Lower leg skin (tissue), 4 donors: ENCODE data around the gene OGN. TPM values are rescaled to one million over a fixed set of nuclear protein-coding genes. Genes with fewer than 3 reads are reported as not detected.

Experiments
- DNase-seq, 2 donors: peaks; one replicate each; pipeline ENCODE4 v3.0.0-alpha.2; 2019; ENCODE audit warnings: low spot score in 2 of 2
- H3K4me3 ChIP-seq: fragments of 200-600 bp; sonication (generic); 2 replicates; pipeline ENCODE4 v1.5.1; 2017; ENCODE audit warnings: mild to moderate bottlenecking, low read depth; ENCODE audit not compliant: poor library complexity, severe bottlenecking
- POLR2A ChIP-seq, 2 donors: fragments of 450-650 bp; IDR thresholded peaks; one replicate each; pipeline ENCODE4 v1.6.1; 2016 to 2017; ENCODE audit warnings: antibody characterized with exemption in 2 of 2, mild to moderate bottlenecking in 1 of 2, moderate library complexity in 1 of 2
- WGBS, 2 donors: methylation state at CpG; one replicate each; pipeline ENCODE4 v1.1.5; 2018; 5-methylcytosine and 5-hydroxymethylcytosine counted together
- intact Hi-C: fragments of 100-400 bp; cut with DNase I; formaldehyde crosslinking; loops from one replicate; pipeline ENCODE4 v1.15.0; 2023; ENCODE audit warnings: low total_unique reads
- total RNA-seq, 4 donors: library from RNA; depleted of rRNA; stranded (reverse); fragments of >200 nt; gene quantifications; one replicate each; pipeline ENCODE4 v1.1.0, GENCODE V29; 2016
- TF ChIP-seq, protein P1 (sequence below), 3 donors: fragments of 450-650 bp; IDR thresholded peaks; one replicate each; pipeline ENCODE4 v1.5.1; 2016; ENCODE audit warnings: antibody characterized with exemption in 3 of 3, mild to moderate bottlenecking in 3 of 3, moderate library complexity in 2 of 3

The OGN gene
- total RNA-seq, 4 donors from 2014 or later = 0.27 to 1.8 (median 0.88) TPM

DNA sequence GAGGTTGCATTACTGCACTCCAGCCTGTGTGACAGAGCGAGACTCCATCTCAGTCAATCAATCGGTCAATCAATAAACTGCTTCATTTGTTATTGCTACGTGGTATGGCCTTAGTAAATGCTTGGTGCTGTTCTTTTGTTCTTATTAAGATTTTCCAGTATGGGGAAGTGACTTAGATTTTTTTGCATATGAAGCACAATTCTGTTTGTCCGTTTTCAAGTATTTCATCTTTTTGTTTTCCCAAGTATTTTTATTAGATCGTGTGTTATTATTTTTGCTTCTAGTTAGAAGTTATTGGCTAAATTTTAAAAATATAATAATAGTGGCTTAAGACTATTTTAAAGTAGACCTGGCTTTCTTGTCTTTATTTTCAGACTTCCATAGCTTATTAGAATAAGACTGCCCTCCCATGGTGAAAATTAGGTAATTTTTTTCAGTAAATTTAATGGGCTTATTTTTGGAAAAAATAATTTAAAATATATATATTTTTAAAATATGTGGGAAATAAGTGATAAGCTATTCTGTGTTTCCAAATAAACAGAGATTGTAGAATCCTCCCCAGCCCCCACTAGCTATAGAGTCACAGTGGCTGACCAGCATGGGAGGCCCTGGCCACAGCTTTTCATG lies 34.6 kb upstream of the OGN start:
- 72 to 79% methylated on average over 5 of the region's 5 CpGs for WGBS, 2 donors
- H3K4me3 ChIP-seq = no peak overlapping the region
- intact Hi-C loops = no loop called here
- no peak for DNase-seq
- no peak for TF ChIP-seq POLR2A (IDR thresholded peaks at IDR 0.05)
- TF ChIP-seq, protein P1, sequence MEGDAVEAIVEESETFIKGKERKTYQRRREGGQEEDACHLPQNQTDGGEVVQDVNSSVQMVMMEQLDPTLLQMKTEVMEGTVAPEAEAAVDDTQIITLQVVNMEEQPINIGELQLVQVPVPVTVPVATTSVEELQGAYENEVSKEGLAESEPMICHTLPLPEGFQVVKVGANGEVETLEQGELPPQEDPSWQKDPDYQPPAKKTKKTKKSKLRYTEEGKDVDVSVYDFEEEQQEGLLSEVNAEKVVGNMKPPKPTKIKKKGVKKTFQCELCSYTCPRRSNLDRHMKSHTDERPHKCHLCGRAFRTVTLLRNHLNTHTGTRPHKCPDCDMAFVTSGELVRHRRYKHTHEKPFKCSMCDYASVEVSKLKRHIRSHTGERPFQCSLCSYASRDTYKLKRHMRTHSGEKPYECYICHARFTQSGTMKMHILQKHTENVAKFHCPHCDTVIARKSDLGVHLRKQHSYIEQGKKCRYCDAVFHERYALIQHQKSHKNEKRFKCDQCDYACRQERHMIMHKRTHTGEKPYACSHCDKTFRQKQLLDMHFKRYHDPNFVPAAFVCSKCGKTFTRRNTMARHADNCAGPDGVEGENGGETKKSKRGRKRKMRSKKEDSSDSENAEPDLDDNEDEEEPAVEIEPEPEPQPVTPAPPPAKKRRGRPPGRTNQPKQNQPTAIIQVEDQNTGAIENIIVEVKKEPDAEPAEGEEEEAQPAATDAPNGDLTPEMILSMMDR (IDR thresholded peaks at IDR 0.05) = no peak

DNA sequence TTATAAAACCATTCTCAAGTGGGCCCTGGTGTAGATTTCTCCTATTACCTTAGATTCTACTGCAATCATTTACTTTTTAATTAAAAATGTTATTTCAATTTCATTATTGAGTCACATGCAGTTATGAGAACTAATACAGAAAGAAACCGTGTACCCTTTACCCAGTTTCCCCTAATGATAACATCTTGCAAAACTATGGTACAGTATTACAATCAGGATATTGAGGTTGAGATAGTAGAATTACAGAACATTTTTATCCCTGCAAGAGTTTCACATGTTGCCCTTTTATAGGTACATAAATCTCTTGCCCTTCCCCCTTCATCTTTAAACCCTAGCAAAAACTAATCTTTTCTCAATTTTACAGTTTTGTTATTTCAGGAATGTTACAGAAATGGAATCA lies 30.9 kb upstream of the OGN start:
- intact Hi-C loops = no loop called here
- H3K4me3 ChIP-seq = no peak overlapping the region
- DNase-seq = no peak
- WGBS, 2 donors = 85 to 92% methylated on average over 1 of the region's 1 CpG
- TF ChIP-seq POLR2A (IDR thresholded peaks at IDR 0.05) = no peak
- TF ChIP-seq, protein P1 (IDR thresholded peaks at IDR 0.05) = no peak

DNA sequence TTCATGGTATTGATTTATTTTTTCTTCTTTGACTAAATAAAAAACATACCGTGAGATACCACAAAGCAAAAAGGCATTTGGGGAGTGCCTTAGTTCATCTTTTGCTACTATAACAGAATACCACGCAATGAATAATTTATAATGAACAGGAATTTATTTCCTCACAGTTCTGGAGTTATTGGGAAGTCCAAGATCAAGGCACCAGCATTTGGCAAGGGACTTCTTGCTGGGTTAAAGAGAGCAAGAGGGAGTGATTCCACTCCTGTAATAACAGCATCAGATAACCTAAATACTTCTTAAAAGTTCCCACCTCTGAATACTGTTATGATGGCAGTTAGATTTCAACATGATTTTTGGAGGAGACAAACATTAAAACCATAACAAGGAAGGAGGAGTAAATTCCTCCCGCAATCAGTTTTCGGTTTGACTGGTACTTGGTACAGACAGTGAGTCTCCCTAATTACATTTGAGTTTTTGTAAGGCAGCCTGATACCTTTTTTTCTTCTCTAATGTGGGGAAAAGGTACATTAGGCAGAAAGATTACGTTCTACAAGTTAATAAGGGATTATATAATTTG lies 28.7 kb upstream of the OGN start:
- TF ChIP-seq, protein P1 (IDR thresholded peaks at IDR 0.05) = no peak
- no peak for TF ChIP-seq POLR2A (IDR thresholded peaks at IDR 0.05)
- intact Hi-C loops = no loop called here
- WGBS, 2 donors = 65 to 75% methylated on average over 5 of the region's 5 CpGs
- no peak for DNase-seq
- no peak overlapping the region for H3K4me3 ChIP-seq

DNA sequence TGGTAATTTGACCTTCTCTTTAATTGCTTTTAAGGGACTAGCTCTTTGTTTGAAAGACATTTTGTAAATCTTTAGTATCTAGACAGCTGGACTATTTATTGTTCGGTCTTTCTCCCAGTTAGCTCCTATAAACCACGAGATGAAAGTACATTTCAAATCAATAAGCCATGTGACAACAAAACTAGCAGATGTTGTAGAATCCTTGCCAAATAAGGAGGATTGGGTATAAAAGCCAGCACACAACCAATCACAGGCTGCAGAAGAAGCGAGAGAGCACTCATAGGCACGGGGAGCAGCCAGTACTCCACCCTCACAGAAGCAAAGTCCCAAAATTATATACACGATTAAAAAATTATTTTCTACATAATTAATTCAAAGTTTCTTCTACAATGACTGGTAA lies 28.0 kb upstream of the OGN start:
- no peak for DNase-seq
- 64% methylated on average over 5 of the region's 5 CpGs for WGBS, 2 donors
- H3K4me3 ChIP-seq = no peak overlapping the region
- intact Hi-C loops = no loop called here
- TF ChIP-seq POLR2A (IDR thresholded peaks at IDR 0.05) = no peak
- TF ChIP-seq, protein P1 (IDR thresholded peaks at IDR 0.05) = no peak

DNA sequence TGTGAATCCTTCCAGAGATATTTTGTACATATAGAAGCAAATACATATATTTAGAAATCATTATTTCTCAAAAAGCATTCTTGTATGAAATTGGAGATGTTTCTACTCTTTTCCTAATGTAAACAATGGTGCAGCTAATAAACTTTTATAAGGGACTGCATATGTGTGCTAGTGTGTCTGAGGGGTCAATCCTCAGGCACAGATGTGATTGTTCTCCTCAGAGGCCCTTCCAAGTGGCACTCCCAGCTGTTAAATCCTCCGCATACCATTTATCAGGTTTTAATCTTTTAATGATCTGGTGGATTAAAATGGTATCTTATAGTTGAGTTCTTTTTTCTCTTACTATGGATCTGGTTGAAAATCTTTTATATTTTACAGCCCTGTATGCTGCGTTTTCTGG lies 25.5 kb upstream of the OGN start:
- no peak overlapping the region for H3K4me3 ChIP-seq
- TF ChIP-seq, protein P1 (IDR thresholded peaks at IDR 0.05) = no peak
- no peak for TF ChIP-seq POLR2A (IDR thresholded peaks at IDR 0.05)
- WGBS, 2 donors = 73 to 92% methylated on average over 2 of the region's 2 CpGs
- no peak for DNase-seq
- intact Hi-C loops = no loop called here
